GM19372 (cell line): ENCODE measurements around the gene SORD.
"Not testable (repeated sequence)": the region's sequence is repeated elsewhere in the genome, so short reads cannot be mapped to it uniquely, and the experiment has no call there.

Experiments
- ATAC-seq: cut with Tn5 transposase; IDR thresholded peaks from one replicate; pipeline ENCODE4 v1.9.1; 2021; ENCODE audit warnings: mild to moderate bottlenecking, low read depth, moderate library complexity; ENCODE audit not compliant: unreplicated experiment

Gene SORD

DNA sequence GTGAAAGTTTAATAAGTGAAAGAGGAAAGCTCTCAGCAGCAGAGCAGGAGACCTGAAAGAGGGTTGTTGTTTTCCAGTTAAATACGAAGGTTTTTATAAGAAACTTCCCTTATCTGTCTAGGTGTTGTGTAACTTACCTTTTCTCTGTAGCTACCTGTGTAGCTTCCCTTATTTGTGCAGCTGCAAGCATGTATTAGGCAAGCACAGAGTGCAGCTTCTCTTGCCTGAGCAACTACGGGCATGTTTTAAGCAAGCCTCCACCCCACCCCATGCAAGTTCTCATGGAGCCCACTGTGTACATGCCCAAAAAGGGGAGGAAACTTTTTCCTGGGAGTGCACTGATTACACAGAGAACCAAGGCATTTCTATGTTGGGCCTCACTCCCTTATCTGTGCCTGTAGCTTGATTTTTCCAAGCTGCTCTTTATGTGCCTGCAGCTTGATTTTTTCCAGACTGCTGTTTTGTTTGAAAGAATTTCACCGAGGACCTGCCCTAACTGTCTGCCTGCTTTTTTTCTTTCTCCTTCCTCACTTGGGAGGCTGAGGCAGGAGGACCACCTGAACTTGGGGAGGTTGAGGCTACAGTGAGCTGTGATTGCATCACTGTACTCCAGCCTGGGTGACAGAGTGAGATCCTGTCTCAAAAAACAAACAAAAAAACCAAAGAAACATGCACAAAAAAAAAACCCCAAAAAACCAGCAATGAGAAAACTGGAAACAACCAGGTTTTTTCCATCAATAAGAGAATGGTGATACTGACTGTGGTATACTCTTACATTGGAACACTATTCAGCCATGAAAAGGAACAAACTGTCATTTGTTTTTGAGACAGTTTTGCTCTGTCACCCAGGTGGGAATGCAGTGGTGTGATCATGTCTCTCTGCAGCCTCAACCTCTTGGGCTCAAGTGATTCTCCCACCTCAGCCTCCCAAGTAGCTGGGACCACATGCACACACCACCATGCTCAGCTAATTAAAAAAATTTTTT lies 36.0 kb downstream of the SORD start:
- ATAC-seq, result not testable (repeated sequence)

DNA sequence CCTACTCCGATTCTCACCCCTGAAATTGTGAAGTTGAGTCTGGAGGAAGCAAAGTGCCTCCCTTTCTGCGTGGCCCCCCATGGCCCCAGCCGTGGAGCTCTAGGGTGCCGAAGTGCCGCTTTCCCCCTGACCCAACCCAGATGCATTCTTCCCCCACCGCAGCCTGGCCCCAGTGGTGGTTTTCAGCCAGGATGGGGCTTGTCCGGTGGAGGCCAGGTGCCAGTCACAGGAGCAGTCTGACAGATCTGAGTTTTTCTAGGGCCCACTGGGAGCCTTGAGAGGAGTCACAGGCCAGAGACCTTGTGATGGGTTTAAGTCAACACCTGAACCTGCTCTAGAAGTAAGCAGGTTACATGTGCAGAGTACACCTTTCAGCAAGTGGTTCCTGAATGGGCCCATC lies 39.3 kb downstream of the SORD start:
- ATAC-seq, result not testable (repeated sequence)

DNA sequence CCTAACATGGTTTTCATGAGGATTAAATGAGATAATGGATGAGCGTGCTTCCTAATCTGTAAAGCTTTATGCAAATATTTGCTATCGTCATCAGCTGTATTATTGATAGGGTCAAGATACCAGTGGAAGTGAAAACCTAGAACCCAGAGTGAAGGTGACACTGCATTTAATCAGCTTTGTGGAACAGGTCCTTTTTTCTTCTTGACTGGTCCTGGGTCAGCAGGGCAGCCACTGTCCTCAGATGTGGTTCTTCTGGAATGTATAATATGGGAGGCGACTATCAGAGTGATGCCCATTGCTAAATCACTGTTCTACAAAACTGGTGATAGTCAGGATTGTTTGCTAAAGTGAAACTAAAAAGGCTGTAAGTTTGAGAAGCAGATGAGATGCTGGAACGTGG lies 41.4 kb downstream of the SORD start:
- no peak for ATAC-seq

DNA sequence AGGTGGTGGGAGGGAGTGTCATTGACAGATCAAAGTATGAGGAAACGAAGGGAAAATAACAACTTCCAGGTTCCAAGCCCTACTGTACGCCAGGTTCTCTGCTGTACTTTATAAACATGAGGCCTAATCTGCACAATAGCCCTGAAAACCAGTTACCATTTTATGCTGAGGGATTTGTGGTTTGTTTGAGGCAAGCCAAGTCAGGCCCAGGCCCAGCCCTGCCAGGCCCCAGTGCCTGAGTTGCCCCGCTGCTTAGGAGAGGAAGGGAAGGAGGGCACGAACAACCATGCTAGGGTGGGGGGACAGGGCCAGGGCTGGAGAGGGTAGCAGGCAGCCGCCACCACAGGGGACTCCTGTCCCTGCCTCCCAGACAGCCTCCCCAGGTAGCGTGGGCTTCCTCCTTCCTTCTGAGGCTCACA lies 47.0 kb downstream of the SORD start:
- not testable (repeated sequence) for ATAC-seq

DNA sequence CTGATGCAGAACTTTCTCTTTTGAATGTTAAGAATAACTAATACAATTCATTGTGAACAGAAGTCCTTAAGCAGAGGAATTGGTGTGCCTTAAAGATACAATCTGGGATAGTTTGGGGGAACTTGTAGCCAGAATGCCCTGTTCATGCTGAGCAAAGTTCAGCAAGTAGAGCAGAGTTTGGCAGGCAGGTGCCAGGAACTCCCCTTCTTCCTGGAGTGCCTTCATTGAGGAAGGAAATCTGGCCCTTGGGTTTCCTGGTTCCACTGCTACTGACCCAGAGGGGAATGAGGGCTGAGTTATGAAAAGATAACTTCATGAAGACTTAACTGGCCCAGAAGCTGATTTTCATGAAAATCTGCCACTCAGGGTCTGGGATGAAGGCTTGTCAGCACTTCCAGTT lies 50.6 kb downstream of the SORD start:
- not testable (repeated sequence) for ATAC-seq

DNA sequence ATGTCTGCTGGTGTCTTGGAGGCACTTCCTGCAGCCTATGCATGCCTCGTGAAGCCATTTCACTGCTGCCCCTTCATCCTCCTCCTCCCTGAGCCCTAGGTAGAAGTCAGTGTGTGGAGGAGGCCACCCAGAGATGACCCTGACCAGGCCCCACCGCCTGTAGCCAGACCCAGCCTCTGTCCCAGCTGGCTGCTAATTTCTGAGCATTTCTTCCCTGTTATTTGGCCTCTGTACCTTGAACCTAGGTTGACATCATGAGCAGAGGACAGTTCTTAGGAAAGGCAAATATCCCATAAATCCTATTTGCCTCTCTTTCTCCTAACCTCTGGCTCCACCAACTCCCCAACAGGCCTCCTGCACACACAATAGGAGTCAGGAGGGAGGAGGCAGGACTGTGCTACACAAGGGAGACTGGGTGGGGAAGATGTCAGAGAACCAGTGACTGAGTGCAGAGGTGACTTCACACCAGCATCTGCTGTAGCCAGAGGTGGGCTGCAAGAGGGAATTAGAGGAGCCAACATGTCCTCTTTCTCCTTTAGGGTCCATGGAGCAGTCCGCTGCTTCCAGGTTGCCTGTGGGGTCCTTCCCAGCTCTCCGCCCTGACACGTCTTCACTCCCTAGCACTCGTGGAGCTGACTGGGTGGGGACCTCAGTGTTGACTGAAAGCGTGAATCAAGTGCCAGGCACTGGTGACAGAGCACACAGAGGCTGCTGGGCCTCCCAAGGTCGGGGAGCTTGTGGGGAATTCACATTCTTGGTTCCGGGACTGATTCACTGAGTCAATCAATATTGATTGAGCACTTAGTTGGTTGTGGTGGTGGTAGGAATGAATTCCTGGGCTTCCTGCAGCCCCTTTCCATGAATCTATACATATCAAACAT lies 52.7 kb downstream of the SORD start:
- ATAC-seq, result not testable (repeated sequence)

DNA sequence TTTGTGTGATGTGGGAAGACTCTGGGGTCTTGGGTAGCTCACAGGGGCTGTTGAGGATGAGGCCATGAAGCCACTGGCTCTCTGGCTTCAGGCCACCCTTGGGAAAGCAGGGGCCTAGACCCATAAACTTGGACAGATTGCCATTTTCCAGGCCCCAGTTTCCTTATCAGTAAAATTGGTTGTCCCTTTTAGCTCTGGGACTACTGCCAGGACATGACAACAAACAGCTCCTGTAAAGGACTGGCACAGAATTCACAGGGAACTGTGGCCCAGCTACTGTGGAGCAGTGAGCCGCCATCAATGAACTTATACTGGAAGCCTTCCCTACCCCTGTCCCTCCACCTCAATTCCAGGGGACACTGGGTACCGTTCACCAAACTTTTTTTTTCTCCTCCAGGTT lies 54.4 kb downstream of the SORD start:
- ATAC-seq, result not testable (repeated sequence)

DNA sequence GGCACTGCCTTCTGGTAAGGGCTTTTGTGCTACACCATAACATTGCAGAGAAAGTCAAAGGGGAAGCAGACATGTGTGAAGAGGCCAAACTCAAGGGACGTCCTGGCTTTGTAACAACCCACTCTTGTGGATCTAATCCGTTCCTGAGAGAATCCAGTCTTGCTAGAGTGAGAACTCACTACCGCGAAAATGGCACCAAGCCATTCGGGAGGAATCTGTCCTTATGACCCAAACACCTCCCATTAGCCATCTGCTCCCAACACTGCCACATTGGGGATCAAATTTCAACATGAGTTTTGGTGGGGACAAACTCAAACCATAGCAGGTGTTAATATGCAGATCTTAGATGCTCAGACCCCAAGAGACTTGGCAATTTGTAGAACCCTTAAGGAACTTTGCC lies 56.2 kb downstream of the SORD start:
- not testable (repeated sequence) for ATAC-seq

DNA sequence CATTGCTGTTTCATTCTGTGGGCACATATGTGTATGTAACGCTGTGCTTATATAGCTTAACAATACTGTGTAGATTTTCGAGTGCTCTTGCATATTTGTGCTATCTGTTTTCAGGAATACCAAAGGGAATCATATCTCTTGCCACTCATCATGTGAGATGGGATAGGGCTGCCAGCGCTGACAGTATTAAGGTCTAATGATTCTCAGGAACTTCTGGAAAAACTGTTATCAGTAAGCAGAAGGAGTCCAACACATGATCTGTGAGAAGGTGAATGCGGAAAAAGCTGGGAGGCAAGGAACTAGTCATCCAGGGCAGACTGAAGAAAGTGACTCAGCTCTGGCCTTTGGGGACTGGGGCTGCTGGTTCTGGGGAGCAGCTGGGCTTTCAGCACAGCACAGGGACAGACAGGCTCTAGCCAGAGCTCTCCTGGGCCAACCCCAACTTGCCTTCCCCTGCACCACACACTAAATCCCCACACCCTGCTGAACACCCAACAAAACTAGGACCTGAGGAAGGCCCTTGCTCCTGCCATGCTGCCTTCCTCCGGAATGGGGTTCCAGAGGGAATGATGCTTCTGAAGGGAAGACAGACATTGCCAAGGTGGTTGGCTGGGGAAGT lies 56.7 kb downstream of the SORD start:
- ATAC-seq, result not testable (repeated sequence)

DNA sequence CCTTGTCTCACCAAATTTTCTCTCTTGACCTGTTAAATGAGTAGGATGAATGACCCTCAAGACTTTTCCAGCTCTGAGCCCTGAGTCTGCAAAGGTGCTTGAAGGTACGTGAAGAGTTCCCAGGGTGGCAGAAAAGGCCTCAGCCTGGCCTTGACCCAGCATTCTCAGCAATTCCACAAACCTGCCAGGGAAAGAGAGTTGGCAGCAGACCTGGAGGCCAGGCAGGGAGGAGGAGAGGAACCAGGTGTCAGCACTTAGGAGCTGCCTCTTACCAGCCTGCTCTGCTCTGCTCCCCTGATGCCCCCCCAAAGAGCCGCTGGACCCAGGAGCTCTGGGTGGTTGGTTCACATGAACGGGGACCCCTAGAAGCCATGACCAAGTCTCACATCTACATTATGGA lies 57.6 kb downstream of the SORD start:
- ATAC-seq, result not testable (repeated sequence)

DNA sequence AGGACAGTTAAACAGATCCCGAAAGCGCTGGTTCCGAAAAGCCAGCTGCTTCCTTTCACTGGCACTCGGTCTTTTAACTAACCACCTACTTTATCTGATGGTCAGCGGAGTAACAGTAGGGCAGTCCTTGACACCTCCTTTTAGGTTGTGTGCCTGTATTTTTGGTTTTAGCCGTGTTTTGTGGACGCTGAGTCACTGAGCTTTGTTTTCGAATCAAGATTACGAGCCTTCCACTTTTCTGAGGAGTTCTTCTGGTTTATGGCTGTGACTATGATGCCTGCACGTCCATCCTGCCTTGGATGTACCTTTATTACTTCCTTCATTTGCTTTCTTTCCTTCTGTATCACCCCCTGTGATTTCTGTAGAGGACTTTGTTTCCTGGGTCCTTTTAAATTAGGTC lies 59.4 kb downstream of the SORD start:
- ATAC-seq, result not testable (repeated sequence)

DNA sequence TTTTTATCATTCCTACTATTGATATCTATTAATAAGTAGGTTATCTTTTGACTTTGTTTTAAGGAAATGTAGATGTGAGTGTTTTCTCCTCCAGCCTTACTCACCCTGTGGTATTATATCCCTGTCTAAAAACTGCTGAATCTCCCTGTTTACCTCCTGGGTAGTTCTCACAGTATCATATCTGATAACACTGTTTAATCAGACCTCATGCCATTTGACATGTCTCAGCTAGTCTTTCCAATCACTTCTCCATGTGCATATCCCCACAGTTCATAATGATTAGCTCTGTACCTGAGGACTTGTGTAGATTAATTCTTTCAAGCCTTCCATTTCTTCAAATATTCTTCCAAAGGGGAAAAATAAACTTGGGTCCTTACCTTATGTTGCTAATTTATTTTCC lies 60.2 kb downstream of the SORD start:
- no peak for ATAC-seq

DNA sequence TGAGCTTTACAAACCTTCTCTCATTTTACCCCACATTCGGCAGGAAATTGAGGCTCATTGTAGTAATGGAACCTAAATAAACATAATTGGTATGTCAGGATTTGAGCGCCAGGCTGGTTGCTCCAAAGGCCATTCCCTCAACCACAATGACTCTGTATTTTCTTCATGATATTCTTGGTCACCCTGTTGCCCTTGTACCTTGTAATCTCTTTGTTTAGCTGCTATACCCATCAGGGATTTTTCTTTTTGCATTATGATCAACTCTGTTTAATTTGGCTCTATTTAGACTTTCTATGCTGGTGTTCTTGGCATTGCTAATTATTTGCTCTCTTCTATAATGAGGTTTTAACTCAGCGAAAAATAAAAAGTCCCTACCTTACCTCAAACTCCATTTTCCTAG lies 61.2 kb downstream of the SORD start:
- no peak for ATAC-seq

DNA sequence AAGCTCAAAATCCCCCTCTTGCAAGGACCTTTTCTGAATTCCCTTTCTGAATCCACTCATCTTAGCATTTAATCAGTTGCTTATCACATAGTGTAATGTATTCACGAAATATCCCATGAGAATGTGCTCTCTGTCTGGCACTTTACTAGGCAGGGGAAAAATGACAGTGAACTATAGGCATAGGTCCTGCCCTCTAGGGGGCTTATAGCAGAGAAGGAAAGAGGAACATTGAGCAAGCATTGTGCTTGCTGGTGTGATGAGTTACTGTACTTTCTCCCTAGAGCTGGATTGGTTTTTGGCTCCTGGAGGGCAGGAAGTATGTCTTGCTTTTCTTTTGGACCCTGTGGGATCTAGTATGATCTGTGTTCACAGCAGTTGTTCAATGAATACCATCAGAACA lies 64.5 kb downstream of the SORD start:
- ATAC-seq, result no peak

DNA sequence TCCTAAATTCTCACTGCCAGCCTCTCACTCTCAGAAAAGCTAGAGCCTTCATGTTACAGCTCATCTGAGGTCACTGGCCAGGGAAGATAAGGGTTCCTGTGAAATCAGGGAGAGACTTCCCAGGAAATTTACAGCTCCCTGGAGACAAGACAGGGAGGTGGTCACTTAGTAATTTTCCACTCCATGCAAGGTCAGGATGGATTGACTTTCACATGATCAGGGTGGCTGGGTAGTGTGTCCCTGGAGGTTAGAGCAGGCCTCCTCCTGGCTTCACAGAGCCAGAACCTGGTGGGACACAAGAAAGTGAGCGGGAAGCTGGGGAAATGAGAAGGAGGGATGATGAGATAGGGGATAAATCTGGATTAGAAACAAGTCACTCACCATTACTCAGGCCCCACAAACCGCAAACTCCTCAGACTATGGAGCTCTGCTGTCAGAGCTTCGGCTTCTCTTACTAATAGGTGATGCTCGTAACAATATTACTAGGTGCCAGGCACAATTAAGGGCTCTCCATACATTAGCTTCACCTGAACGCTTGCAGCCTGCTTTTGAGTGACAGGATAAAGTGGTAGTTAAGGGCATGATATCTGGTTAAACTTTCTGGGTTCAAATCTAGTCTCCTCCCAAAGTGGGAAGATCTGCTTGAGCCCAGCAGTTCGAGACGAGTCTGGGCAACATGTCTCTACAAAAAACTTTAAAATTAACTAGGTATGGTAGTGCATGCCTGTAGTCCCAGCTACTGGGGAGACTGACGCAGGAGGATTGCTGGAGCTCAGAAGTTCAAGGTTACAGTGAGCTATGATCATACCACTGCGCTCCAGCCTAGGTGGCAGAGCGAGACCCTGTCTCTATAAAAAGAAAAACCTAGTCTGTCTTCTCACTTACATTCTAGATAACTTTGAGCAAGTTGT lies 66.1 kb downstream of the SORD start:
- ATAC-seq, result no peak

DNA sequence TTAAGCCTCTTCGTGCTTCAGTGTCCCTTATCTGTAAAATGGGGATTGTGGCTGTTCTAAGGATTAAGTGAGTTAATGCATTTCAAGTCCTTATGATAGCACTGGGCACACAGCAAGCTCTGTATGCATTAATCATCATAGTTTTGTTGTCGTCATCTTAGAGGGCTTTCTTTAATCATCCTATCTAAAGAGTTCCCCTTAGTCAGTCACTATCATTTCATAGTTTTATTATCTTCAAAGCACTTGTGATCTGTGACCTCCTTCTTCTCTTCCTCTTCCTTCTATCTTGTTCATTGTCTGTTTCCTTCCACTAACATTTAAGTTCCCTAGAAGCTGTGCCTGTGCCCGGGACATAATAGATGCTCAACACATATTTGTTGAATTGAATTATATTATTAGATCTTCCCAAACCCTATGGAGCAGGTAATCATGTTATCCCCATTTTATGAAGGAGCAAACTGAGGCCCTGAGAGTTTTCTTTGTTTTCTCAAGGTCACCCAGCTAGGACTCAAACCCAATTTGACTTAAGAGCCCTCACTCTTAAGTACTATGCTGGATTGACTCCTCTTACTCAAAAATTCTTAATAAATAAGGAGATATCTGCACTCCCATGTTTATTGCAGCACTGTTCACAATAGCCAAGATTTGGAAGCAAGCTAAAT lies 66.8 kb downstream of the SORD start:
- ATAC-seq, result no peak

DNA sequence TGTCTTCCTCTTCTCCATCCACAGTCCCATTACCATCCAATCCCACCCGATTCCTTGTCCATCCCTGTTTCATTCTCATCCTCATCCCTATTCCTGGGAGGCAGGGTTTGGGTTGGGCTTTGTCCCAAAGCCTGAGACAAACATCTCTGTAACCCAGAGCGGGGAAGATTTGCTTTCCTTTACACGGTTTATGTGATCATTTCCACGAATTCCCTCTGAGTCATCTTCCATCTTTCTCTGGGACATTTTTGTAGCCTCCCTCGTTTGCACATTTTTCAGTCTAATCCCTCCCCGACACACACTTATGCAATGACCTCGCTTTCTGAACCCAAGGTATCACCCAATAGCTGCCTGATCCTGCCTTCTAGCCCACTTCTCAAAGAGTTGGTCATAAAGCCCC lies 68.2 kb downstream of the SORD start:
- no peak for ATAC-seq

DNA sequence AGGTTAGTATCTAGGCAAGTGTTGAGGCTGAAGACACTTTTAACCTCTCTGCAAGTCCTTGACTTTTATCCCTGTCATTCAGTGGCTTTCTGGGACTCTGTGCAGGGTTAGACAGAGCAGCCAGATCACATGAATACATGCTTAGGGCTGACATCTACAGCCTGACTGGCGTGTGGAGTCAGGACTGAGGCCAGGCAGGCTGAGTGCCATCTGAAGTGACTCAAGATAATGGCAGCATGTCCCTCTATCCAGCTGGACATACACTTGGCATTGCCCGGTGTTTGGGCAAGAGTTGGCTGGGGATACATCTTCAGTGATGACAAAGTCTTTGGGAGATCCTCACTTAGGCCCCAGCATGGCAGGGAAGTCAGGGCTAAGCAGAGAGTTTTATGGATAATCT lies 68.6 kb downstream of the SORD start:
- no peak for ATAC-seq

DNA sequence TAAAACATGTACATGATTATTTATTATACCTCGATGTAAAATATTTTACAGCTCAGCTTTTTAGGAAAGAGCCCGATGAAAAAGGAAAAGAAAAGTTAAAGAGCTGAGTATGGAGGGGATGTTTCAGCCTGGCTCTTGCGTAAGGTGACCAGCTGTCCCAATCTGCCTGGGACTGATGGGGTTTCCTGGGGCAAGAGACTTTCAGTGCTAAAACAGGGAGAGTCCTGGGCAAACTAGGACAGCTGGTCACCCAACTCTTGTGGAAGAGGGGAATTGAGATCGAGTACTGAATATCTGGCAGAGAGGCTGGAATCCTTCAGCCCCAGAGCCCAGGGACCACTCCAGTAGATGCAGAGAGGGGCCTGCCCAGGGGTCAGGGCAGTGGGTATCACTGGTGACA lies 70.0 kb downstream of the SORD start:
- no peak for ATAC-seq
